ENCODE measurements around the gene SH3RF2.
"Not testable (repeated sequence)": the region's sequence is repeated elsewhere in the genome, so short reads cannot be mapped to it uniquely, and the experiment has no call there.

SH3RF2 gene

DNA sequence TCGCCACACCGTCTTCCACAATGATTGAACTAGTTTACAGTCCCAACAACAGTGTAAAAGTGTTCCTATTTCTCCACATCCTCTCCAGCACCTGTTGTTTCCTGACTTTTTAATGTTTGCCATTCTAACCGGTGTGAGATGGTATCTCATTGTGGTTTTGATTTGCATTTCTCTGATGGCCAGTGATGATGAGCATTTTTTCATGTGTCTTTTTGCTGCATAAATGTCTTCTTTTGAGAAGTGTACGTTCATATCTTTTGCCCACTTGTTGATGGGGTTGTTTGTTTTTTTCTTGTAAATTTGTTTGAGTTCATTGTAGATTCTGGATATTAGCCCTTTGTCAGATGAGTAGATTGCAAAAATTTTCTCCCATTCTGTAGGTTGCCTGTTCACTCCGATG lies 74.1 kb downstream of the SH3RF2 start:
- not testable (repeated sequence) for DNase-seq

DNA sequence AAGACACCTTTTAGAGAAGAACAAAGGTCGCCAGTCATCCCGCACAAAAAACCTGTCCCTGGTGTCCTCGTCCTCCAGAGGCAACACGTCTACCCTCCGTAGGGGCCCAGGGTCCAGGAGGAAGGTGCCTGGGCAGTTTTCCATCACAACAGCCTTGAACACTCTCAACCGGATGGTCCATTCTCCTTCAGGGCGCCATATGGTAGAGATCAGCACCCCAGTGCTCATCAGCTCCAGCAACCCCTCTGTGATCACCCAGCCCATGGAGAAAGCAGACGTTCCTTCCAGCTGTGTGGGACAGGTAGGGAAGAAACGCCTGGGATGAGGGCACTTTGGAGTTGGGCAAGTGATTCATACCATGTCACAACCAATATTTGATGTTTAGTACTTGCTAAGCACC lies 77.4 kb downstream of the SH3RF2 start:
- no peak for DNase-seq

DNA sequence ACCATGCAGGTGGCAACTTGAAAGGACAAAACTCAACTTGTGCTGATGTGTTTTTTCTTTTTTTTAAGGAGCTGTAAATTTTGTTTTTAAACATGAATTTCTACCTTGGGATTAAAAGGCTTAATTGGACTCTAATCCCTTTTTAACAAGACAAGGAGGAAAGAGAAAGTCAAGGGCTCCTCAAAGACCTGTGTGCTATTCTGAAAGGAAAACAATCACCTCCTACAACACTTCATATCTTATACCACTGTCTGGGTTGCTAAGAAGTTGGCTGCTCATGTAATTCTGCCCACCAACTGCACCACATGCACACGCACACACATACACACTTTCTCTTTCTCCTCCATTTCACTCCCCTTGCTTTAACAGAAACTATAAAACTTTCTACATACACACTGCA lies 78.6 kb downstream of the SH3RF2 start:
- DNase-seq: no peak

DNA sequence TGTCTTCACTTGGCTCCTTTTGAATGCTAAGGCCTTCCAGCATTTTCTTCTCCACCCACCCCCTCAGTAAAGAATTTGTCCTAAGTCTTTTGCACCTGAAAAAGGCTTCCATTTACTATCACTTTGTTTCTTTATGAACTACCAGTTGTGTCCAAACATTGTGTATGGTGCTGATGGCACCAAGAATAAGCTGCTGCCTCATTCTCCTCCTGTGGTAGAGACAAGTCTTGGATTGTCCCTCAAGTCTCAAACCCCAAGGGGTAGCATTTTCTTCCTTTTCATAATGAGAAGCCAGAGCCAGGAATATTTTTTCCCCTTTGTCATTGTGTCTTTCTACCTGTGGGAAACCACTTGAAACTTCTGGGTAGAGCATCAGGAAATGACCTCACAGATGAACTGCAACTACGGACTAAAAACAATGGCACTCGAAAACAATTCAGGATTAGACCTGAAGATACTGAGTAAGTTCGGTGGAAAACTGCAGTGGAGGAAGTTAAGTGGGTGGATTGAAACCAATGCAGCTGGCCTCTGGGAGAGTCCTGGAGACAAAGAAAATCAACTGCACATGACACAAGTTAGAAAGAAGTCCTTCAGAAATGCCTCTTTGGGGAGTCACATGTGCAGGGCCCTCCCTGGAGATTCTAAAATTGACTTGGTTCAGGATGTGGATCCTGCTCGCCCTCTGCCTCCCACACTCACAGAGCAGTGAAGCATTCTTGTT lies 80.5 kb downstream of the SH3RF2 start:
- DNase-seq: no peak

DNA sequence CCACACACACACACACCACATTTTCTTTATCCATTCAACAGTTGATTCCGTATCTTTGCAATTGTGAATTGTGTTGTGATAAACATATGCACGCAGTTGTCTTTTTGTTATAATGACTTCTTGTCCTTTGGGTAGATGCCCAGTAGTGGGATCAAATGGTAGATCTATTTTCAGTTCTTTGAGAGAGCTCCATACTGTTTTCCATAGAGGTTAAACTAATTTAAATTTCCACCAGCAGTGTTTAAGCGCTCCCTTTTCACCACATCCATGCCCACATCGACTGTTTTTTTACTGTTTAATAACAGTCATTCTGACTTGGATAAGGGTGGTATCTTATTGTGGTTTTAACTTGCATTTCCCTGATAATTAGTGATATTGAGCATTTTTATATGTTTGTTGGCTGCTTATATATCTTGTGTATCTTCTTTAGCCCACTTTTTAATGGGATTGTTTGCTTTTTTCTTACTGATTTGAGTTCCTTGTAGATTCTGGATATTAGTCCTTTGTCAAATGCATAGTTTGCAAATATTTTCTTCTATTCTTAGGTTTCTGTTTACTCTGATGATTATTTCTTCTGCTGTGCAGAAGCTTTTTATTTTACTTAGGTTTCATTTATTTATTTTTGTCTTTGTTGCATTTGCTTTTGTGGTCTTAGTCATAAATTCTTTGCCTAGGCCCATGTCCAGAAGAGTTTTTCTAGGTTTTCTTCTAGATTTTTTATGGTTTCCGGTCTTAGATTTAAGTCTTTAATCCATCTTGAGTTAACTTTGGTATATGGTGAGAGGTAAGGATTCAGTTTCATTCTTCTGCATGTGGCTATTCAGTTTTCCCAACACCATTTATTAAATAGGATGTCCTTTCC lies 82.4 kb downstream of the SH3RF2 start:
- DNase-seq: no peak

DNA sequence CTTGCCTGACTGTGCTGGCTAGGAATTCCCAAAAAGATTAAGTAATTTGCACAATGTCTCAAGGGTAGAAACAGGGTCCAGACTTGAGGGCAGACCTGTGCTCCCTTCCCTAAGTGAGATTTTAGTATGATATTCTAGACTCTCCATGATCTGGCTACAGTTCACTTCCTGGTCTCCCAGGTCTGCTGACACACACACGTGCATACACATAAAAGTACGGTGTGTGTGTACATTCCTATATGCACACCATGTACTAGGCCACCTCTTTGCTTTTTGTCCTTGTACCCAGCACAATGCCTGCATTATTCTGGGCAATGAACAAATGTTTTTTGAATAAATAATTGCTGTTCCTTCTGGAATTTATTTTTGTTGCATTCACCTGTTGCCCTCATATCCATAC lies 83.7 kb downstream of the SH3RF2 start:
- no peak for DNase-seq

DNA sequence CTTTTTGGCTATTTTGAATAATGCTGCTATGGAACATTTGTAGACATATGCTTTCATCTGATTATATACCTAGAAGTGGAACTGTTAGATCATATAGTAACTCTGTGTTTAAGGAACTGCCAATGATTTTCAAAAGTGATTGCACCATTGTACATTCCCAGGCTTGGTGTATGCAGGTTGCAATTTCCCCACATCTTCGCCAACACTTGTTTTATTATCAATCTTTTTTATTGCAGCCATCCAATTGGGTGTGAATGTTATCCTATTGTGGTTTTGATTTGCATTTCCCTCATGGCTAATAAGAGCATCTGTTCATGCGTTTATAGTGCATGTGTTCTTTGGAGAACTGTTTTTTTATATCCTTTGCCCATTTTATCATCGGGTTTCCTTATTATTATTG lies 87.7 kb downstream of the SH3RF2 start:
- no peak for DNase-seq

DNA sequence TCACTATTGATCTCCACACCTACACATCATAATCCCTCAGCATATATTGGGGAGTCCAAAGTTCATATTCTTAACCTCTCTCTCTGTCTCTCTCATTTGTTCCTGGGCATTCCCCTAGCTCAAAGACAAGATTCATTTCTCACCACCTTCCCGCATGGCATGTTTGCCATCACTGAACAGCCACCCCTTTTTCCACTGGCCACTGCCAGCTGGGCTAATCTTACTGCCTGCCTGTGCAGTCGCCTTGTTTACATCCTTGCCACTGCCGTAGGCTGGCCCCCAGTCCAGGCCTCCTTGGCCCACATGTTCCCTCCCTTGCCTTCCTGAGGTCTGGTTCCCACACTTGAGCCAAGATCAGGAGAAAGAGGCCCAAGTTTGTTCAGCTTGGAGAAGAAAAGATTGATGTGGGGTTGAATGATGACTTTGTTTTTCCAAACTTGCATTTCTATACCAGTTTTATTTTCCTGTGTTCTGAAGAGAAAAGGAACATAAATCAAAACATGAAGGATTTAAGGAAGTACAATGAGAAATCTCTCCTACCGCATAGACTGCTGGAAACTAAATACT lies 88.8 kb downstream of the SH3RF2 start:
- DNase-seq: no peak

DNA sequence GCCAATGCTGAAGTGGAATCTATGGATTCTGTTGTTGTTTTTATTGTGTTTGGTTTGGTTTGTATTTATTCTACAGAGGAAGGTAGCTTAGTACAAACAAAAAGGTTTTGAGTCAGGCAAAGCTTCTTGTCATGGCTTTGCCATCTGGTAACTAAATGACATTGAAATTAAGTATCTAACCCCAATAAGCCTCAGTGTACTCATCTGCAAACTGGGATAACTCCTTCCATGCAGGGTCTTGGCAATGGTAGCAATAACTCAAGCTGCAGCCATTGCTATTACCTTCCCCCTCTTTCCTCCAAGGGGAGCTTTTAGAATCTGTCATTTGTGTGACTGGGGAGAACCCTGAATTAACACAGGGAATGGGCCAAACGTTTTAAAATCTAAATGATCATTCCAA lies 89.3 kb downstream of the SH3RF2 start:
- no peak for DNase-seq

DNA sequence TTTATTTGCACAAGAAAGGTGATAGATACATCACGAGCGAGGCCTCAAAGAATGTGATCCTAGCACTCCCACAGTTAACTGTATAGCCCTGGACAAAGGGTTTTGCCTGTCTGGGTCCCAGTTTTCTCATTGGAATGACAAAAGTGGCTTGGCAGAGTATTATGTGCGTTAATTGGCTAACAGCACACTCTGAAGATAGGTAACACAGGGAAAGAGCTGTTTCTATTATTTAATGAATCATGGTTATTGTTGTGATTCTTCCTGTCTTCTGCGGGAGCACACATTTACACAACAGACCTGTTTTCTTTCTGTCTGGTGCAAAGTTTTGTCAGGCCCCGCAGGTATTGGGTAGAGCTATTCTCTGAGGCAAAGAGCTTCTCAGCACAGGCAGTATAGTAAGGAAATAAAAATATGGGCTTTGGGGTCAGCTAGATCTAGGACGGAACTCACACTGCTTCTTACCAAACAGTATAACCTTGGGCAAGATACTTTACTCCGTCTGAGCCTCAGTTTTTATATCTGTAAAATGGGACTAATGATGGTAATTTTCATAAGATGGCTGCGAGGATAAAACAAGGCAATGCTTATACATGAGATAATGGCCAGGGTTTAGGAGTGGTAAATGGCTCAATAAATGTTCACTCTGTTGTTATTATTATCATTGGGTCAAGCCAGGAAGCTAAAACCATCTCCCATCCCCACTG lies 90.1 kb downstream of the SH3RF2 start:
- DNase-seq: no peak

DNA sequence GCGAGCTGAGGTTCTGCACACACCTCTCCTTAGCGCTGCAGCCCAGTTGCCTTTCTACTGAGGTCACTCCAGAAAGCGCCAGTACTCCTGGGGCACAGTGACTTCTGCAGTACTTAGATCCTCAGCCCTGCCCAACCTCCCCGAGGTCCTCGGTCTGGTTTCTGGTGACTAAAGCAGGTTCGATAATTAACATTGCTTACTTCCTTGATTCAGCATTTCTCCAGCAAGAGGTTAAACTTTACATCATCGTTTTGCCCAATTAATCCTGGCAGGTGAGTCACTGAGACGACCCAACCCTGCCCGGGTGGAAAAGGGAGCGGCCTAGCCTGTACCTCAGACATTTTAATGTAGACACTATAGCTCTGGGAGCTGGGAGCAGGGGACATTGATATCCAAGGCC lies 91.4 kb downstream of the SH3RF2 start:
- DNase-seq: no peak

DNA sequence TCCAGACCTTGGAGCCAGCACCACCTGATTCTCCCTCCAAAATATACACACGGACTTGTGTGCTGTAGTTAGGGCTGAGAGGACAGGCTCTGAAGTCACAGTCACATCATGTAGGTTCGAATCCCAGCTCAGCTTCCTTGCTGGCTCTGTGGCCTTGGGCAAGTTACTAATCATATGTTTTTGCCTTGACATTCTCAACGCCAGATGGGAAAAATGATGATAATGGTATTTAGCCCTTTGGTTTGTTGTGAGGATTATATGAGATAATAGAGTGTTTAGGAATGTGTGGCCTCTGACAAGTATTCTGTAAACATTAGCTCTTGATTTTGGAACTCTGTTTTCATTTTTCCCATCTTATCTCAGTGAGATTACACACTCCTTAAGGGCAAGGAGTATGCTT lies 96.5 kb downstream of the SH3RF2 start:
- DNase-seq: no peak

DNA sequence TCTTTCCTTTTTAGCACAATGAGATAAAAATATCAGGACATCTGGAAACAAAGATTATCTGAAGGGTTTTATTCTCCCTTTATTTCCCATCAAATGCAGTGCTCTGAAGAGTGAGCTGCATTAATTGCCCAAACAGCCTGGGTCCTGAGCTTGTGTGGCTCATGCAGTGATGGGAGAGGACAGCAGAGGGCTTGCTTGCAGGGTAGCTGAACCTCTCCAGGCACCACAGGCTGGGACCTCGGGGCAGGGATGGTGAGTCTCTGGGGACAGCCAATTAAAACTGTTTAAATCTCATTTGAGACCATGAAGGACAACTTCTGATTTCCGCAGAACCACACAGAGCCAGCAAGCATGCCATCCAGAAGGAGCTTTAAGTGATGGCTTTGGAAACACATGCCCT lies 97.7 kb downstream of the SH3RF2 start:
- no peak for DNase-seq

DNA sequence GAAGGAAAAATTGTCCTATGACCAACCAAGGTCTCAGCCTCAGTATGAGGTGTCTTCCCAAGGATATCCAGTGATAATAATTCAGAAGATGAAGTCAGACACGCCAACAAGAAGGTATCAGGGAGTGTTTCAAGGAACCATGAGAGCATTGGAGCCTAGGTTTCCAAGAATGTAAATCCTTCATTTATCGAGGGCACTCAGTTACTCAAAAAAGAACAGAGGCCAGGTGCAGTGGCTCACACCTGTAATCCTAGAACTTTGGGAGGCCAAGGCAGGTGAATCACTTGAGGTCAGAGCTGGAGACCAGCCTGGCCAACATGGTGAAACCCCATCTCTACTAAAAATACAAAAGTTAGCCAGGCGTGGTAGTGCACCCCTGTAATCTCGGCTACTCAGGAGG lies 98.2 kb downstream of the SH3RF2 start:
- no peak for DNase-seq

DNA sequence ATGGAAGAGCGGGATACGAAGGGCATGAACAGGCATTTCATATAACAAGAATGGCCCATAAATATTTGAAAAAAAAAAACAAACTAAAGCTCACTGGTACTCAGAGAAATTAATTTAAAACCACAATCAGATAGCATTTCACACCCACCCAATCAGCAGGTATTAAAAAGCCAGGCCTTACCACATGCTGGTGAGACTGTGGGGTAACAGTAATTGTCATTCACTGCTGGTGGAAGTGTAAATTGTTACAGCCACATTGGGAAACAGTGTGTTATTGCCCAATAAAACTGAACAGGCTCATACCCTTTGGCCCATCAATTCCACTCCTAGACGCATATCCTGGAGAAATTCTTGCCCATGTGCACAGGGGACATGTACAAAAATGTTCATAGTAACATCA lies 103.0 kb downstream of the SH3RF2 start:
- no peak for DNase-seq

DNA sequence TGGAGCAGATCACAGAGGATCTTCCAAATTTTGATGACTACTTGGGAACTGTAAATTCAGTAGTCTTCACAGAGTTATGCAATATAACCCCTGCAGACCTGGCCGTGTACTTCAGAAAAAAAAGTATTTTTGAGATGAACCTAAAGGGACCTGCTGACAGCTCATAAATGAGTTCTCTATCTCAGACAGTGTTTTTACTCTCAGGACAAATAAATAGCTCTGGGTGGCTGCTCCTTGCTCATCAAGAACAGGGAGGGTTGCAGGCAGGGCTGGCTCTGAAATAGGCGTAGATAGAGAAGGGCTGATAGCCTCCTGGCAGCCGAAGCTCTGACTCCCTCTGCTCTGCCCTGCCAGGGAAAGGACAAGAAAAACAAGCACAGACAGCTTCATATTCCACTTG lies 104.1 kb downstream of the SH3RF2 start:
- no peak for DNase-seq

DNA sequence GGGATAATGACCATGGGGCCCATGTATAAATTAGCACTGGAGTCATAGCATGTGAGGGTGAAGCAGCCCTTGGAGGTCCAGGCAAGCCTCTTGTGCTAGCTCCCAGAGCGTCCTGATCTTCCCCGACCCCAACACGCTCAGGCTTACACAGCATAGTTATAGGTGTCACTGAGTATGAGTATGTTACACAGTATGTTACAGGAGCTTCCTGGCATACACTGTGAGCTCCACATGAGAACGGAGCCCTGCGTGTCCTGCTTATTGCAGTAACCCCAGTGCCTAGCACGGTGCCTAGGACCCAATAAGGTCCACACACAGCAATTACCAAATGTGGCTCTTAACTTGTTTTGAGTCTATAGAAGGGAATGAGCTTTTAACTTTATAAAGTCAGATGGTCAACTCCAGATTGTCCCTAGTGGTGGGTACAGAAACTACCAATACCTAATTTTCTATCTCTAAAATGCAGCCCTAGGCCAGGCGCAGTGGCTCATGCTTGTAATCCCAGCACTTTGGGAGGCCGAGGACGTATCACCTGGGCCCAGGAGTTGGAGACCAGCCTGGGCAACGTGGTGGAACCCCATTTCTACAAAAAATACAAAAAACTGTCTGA lies 104.9 kb downstream of the SH3RF2 start:
- DNase-seq: no peak

DNA sequence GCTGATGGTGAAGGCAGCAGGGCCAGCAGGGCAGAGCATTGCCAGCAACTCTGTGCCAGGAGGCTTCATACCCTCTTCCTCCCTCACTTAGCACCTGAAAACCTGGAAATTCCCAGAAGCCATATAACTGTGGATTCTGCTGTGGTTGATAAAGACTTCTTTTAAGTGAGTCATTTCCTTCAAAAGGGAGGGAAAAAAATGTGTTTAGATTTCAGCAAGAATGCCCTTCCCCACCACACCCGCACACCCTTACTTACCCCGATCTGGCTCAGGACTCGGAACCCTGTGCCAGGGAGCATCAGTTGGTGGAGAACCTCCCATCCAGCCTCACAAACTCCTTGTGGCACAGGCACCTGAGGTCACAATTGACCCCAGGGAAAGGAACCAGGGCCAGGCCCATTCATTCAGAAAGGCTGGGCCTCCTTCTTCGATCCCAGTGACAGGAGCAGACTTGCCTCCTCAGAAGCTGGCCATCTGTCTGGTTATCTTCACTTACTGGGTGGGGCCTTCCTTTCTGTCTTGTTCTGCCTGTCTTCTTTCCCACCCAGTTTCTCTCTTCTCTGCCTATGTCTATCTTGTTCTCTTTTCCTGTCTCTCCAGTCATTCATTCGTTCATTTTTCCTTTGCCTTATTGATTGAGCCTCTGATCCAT lies 106.4 kb downstream of the SH3RF2 start:
- no peak for DNase-seq

DNA sequence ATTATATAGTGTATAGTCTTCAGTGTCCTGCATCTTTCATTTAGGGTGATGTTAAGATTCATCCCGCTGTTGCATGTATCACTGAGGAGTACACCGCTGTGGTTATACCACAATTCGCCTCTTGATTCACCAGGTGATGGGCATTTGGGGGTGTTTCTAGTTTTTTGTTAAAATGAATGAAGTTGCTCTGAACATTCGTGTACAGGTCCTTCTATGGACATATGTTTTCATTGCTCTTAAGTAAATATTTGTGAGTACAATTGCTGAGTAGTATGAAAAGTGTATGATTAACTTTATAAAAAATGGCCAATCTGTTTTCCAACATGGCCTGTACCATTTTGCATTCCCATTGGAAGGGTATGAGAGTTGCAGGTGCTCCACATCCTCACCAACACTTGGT lies 107.3 kb downstream of the SH3RF2 start:
- no peak for DNase-seq

DNA sequence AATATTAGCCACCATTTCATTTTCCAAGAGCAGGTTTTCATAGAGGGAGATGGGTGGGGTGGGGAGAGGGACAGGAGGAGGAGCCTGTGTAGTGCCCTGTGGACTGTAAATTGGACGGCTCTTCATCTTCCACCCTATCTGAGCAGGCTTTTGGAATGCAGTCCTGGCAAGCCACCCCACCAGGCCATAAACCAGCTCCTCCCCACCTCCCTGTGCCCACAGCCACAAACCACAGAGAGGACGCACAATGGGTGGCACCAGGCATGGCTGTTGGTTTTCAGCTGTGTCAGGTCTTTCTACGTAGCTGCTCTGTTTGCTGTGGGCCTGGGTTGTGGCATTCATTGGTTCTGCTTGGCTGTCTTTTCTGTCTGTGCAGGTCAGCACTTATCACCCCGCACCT lies 111.0 kb downstream of the SH3RF2 start:
- no peak for DNase-seq

DNA sequence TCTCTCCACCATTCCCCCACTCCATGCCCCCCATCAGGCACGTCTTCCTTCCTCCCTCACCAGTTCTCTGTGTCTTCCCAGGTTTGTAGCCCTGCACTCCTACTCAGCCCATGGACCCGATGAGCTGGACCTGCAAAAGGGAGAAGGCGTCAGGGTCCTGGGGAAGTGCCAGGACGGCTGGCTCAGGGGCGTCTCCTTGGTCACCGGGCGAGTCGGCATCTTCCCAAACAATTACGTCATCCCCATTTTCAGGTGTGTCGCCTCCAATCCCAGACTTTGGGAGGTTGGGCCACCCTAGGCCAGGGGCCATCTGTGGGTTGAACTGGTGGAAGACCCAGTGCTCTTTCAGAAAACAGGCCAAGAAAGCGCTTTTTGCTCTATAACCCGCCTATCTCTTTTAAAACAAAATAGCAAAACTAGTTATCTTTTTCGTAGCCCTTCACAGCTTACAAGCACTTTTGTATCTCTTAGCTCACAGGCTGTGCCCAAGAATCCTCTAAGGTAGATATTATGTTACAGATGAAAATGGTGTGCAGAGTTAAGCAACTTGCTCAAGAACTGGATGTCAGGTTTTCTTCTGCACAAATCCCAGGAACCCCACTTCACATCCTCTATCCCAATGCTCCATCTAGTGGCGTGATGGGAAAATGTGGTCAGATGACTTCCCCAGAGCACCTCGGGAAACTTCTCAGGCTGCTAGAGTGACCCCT lies 112.8 kb downstream of the SH3RF2 start:
- peak in 1 of 2 donors; percentile 26 for DNase-seq

DNA sequence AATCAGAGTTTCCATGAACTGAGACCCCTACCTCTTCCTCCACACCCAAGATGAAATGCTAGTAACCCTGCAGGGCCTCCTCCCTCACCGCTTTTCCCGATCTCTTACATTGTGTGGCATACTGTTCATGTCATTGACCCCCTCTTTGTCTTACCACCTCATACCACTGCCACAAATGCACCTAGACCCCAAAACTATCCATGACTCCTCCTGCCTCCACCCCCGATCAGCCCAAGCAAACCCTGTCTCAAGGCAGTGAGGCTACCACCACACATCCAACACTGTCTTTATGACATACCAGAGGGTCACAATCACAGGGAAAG lies 113.3 kb downstream of the SH3RF2 start:
- no peak for DNase-seq

Measured in stimulated activated CD4-positive, alpha-beta T cell treated with anti-CD3 and anti-CD28 coated beads, Interleukin-2, amount 100 ng/mL, for 24 hours (primary cell).